Esophagus muscularis mucosa (tissue), 4 donors: ENCODE measurements around the gene PADI2. TPM values are rescaled to one million over a fixed set of nuclear protein-coding genes. Genes with fewer than 3 reads are reported as not detected.

Experiments used
- DNase-seq: peaks from one replicate; pipeline ENCODE4 v3.0.0-alpha.2; 2017; ENCODE audit errors: extremely low spot score
- H3K27ac ChIP-seq, 4 donors: fragments of 200-600 bp; sonication (generic); replicated peaks in 1 of 4; 1 replicate in 3 of 4; 2 replicates in 1 of 4; pipeline ENCODE4 v1.5.1; 2016 to 2019; ENCODE audit warnings: mild to moderate bottlenecking in 1 of 4
- H3K27me3 ChIP-seq, 4 donors: fragments of 200-600 bp; sonication (generic); one replicate each; pipeline versions ENCODE4 v1.5.1 to v1.6.0; 2016 to 2019
- H3K36me3 ChIP-seq, 4 donors: fragments of 200-600 bp; sonication (generic); one replicate each; pipeline ENCODE4 v1.5.1; 2016 to 2019
- H3K4me1 ChIP-seq, 4 donors: fragments of 200-600 bp; sonication (generic); one replicate each; pipeline ENCODE4 v1.5.1; 2016 to 2019
- H3K4me3 ChIP-seq, 4 donors: fragments of 200-600 bp; sonication (generic); 1 replicate in 2 of 4; 2 replicates in 2 of 4; pipeline ENCODE4 v1.5.1; 2016 to 2019; ENCODE audit warnings: mild to moderate bottlenecking in 4 of 4, moderate library complexity in 1 of 4
- H3K9me3 ChIP-seq, 4 donors: fragments of 200-600 bp; sonication (generic); 1 replicate in 3 of 4; 2 replicates in 1 of 4; pipeline ENCODE4 v1.5.1; 2016 to 2019
- CTCF ChIP-seq, 3 experiments: fragments of 200-600 bp in 2 of 3; fragments of 450-650 bp in 1 of 3; sonication (generic) in 2 of 3; IDR thresholded peaks; one replicate each; pipeline ENCODE4 v1.5.1; 2017 to 2019; ENCODE audit warnings: antibody characterized with exemption in 3 of 3, mild to moderate bottlenecking in 2 of 3, moderate library complexity in 1 of 3
- EP300 ChIP-seq: sonication (generic); formaldehyde crosslinking; IDR thresholded peaks from one replicate; pipeline ENCODE4 v1.6.1; 2017; ENCODE audit warnings: antibody characterized with exemption
- POLR2A ChIP-seq: fragments of 450-650 bp; IDR thresholded peaks from one replicate; pipeline ENCODE4 v1.6.1; 2017; ENCODE audit warnings: antibody characterized with exemption, moderate library complexity, mild to moderate bottlenecking, low read depth
- POLR2AphosphoS5 ChIP-seq, 2 donors: sonication (generic); formaldehyde crosslinking; IDR thresholded peaks; one replicate each; pipeline ENCODE4 v1.6.1; 2017; ENCODE audit warnings: antibody characterized with exemption in 2 of 2
- WGBS: methylation state at CpG from one replicate; pipeline ENCODE4 v1.1.5; 2018; 5-methylcytosine and 5-hydroxymethylcytosine counted together
- intact Hi-C: fragments of 100-400 bp; cut with DNase I; formaldehyde crosslinking; loops from one replicate; pipeline ENCODE4 v1.15.1; 2023
- total RNA-seq, 4 donors: library from RNA; depleted of rRNA; stranded (reverse); fragments of >200 nt; gene quantifications; one replicate each; pipeline versions ENCODE4 v1.1.0 to v1.2.1, GENCODE V29; 2016

Gene PADI2
- total RNA-seq, 4 donors from 2014 or later, result 0.39 to 2.0 (median 0.65) TPM

GRCh38 chr1:17117451-17118265 is 1.6 kb downstream of the PADI2 start:
- H3K4me3 ChIP-seq, result no peak overlapping the region
- peaks cover 0 to 50% (median 18%) of the 10 kb centered on the region in 4 donors for H3K27me3 ChIP-seq
- H3K27ac ChIP-seq, result no peak overlapping the region
- intact Hi-C loops, result no loop called here
- TF ChIP-seq POLR2A (no peak), POLR2AphosphoS5 (IDR thresholded peaks at IDR 0.05) (no peak), CTCF (IDR thresholded peaks at IDR 0.05) (no peak), EP300 (no peak)
- H3K9me3 ChIP-seq, result no peaks in the 10 kb centered on the region
- H3K36me3 ChIP-seq, result no peaks in the 10 kb centered on the region
- no peak for DNase-seq
- 75% methylated on average over 16 of the region's 16 CpGs for WGBS
- peaks cover 16 to 23% (median 19%) of the 10 kb centered on the region in 4 donors for H3K4me1 ChIP-seq

GRCh38 chr1:17116643-17117042 is 2.6 kb downstream of the PADI2 start:
- intact Hi-C loops, result no loop called here
- no peak for TF ChIP-seq POLR2AphosphoS5 (IDR thresholded peaks at IDR 0.05)
- no peaks in the 10 kb centered on the region for H3K9me3 ChIP-seq
- peaks cover 10 to 23% (median 19%) of the 10 kb centered on the region in 4 donors for H3K4me1 ChIP-seq
- no peaks in the 10 kb centered on the region for H3K36me3 ChIP-seq
- H3K27ac ChIP-seq, result no peak overlapping the region
- H3K27me3 ChIP-seq, result peaks cover 0 to 50% (median 18%) of the 10 kb centered on the region in 4 donors
- no peak for DNase-seq
- no peak overlapping the region for H3K4me3 ChIP-seq
- WGBS, result 89% methylated on average over 1 of the region's 1 CpG

- Histone ChIP-seq H3K4me3 (no peak overlapping the region), H3K4me1 (peaks cover 5 to 15% (median 10%) of the 10 kb centered on the region in 4 donors), H3K36me3 (no peaks in the 10 kb centered on the region), H3K27ac (no peak overlapping the region), H3K9me3 (no peaks in the 10 kb centered on the region), H3K27me3 (peaks cover 0 to 35% (median 12%) of the 10 kb centered on the region in 4 donors)
- 48% methylated on average over 3 of the region's 7 CpGs for WGBS
- DNase-seq, result no peak
- no peak for TF ChIP-seq CTCF (IDR thresholded peaks at IDR 0.05)
- TF ChIP-seq POLR2A, result no peak
- no peak for TF ChIP-seq EP300
- no peak for TF ChIP-seq POLR2AphosphoS5 (IDR thresholded peaks at IDR 0.05)
- intact Hi-C loops, result no loop called here
Measured at GRCh38 chr1:17113963-17114362, 5.3 kb downstream of the PADI2 start.

GRCh38 chr1:17112496-17113236 is 6.6 kb downstream of the PADI2 start:
- TF ChIP-seq POLR2AphosphoS5 (IDR thresholded peaks at IDR 0.05) (no peak), EP300 (no peak), POLR2A (no peak), CTCF (IDR thresholded peaks at IDR 0.05) (no peak)
- Histone ChIP-seq H3K27ac (no peak overlapping the region), H3K4me3 (no peak overlapping the region), H3K36me3 (no peaks in the 10 kb centered on the region), H3K9me3 (no peaks in the 10 kb centered on the region), H3K27me3 (peaks cover 0 to 22% (median 2%) of the 10 kb centered on the region in 4 donors), H3K4me1 (peaks cover 0 to 6% (median 2%) of the 10 kb centered on the region in 4 donors)
- 71% methylated on average over 7 of the region's 7 CpGs for WGBS
- intact Hi-C loops, result no loop called here
- no peak for DNase-seq

- no peak for DNase-seq
- TF ChIP-seq POLR2AphosphoS5 (IDR thresholded peaks at IDR 0.05) (no peak), EP300 (no peak), POLR2A (no peak), CTCF (IDR thresholded peaks at IDR 0.05) (no peak)
Measured at GRCh38 chr1:17112076-17112475, 7.2 kb downstream of the PADI2 start.

More at GRCh38 chr1:17112076-17112475, 7.2 kb downstream of the PADI2 start:
- H3K27ac ChIP-seq, result no peak overlapping the region
- H3K36me3 ChIP-seq, result no peaks in the 10 kb centered on the region
- H3K27me3 ChIP-seq, result peaks cover 0 to 22% (median 0%) of the 10 kb centered on the region in 4 donors
- H3K9me3 ChIP-seq, result no peaks in the 10 kb centered on the region
- WGBS, result 66% methylated on average over 4 of the region's 6 CpGs
- intact Hi-C loops, result no loop called here
- peaks cover 0 to 6% (median 2%) of the 10 kb centered on the region in 4 donors for H3K4me1 ChIP-seq
- H3K4me3 ChIP-seq, result no peak overlapping the region
